ENCODE data around the gene PRDM11. TPM values are rescaled to one million over a fixed set of nuclear protein-coding genes. Genes with fewer than 3 reads are reported as not detected.

The PRDM11 gene
- total and polyA plus RNA-seq, 4 donors, result 0.64 to 6.9 (median 2.8) TPM

GRCh38 chr11:45107029-45107428, 39.4 kb upstream of the PRDM11 start:
- no peaks in the 10 kb centered on the region for H3K4me1 ChIP-seq (ENCODE audit: control insufficient read depth in 4 of 4, insufficient read depth in 4 of 4, low read length in 3 of 4)
- no peaks in the 10 kb centered on the region for H3K36me3 ChIP-seq (ENCODE audit: control insufficient read depth in 4 of 4, insufficient read depth in 3 of 4, low read depth in 1 of 4, low read length in 3 of 4)
- no peaks in the 10 kb centered on the region for H3K27me3 ChIP-seq (ENCODE audit: control insufficient read depth in 4 of 4, insufficient read depth in 4 of 4, low read length in 3 of 4)
- no peaks in the 10 kb centered on the region for H3K9me3 ChIP-seq (ENCODE audit: control insufficient read depth in 4 of 4, low read length in 3 of 4)
- H3K9ac ChIP-seq (ENCODE audit: low read depth in 1 of 2, low read length in 2 of 2), result no peak overlapping the region
- no peak overlapping the region for H3K4me3 ChIP-seq (ENCODE audit: low read depth in 1 of 3, low read length in 3 of 3)
- WGBS, result 32% methylated on average over 5 of the region's 5 CpGs
- no peak for TF ChIP-seq ZBTB33 (IDR thresholded peaks at IDR 0.05)
- TF ChIP-seq, protein P1, sequence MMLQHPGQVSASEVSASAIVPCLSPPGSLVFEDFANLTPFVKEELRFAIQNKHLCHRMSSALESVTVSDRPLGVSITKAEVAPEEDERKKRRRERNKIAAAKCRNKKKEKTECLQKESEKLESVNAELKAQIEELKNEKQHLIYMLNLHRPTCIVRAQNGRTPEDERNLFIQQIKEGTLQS (IDR thresholded peaks at IDR 0.05), result no peak
- TF ChIP-seq JUND (IDR thresholded peaks at IDR 0.05), result no peak
- no peak for TF ChIP-seq RXRA (IDR thresholded peaks at IDR 0.05)
- TF ChIP-seq CTCF (IDR thresholded peaks at IDR 0.05; ENCODE audit: low read depth, low read length, missing input control), result no peak
- TF ChIP-seq TAF1 (conservative IDR thresholded peaks at IDR 0.05), result no peak
- TF ChIP-seq SP1 (IDR thresholded peaks at IDR 0.05), result no peak
- TF ChIP-seq NR2F2 (IDR thresholded peaks at IDR 0.05), result no peak
- TF ChIP-seq EGR1 (IDR thresholded peaks at IDR 0.05; ENCODE audit: low read depth in 2 of 2), result no peak
- no peak for TF ChIP-seq FOXA2 (IDR thresholded peaks at IDR 0.05)
- no peak for TF ChIP-seq GABPA (IDR thresholded peaks at IDR 0.05 in 1 of 2, conservative IDR thresholded peaks at IDR 0.05 in 1 of 2)
- TF ChIP-seq YY1 (IDR thresholded peaks at IDR 0.05), result no peak
- no peak for TF ChIP-seq RAD21 (IDR thresholded peaks at IDR 0.05)
- no peak for TF ChIP-seq HNF4A (conservative IDR thresholded peaks at IDR 0.05)
- no peak for TF ChIP-seq HNF4G (IDR thresholded peaks at IDR 0.05)
- TF ChIP-seq, protein P2, sequence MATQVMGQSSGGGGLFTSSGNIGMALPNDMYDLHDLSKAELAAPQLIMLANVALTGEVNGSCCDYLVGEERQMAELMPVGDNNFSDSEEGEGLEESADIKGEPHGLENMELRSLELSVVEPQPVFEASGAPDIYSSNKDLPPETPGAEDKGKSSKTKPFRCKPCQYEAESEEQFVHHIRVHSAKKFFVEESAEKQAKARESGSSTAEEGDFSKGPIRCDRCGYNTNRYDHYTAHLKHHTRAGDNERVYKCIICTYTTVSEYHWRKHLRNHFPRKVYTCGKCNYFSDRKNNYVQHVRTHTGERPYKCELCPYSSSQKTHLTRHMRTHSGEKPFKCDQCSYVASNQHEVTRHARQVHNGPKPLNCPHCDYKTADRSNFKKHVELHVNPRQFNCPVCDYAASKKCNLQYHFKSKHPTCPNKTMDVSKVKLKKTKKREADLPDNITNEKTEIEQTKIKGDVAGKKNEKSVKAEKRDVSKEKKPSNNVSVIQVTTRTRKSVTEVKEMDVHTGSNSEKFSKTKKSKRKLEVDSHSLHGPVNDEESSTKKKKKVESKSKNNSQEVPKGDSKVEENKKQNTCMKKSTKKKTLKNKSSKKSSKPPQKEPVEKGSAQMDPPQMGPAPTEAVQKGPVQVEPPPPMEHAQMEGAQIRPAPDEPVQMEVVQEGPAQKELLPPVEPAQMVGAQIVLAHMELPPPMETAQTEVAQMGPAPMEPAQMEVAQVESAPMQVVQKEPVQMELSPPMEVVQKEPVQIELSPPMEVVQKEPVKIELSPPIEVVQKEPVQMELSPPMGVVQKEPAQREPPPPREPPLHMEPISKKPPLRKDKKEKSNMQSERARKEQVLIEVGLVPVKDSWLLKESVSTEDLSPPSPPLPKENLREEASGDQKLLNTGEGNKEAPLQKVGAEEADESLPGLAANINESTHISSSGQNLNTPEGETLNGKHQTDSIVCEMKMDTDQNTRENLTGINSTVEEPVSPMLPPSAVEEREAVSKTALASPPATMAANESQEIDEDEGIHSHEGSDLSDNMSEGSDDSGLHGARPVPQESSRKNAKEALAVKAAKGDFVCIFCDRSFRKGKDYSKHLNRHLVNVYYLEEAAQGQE (IDR thresholded peaks at IDR 0.05), result no peak
- TF ChIP-seq, protein P3, sequence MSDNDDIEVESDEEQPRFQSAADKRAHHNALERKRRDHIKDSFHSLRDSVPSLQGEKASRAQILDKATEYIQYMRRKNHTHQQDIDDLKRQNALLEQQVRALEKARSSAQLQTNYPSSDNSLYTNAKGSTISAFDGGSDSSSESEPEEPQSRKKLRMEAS (IDR thresholded peaks at IDR 0.05), result no peak
- no peak for TF ChIP-seq FOXA1 (IDR thresholded peaks at IDR 0.05)
- no peak overlapping the region for H3K27ac ChIP-seq (ENCODE audit: low read depth in 1 of 2, low read length in 2 of 2)
- DNase-seq (ENCODE audit: low spot score), result peak; percentile 35

All from liver (tissue), 9 donors.